GM12864 (cell line): ENCODE data around the gene IFNL4.

Experiments
- DNase-seq: peaks from one replicate; pipeline ENCODE4 v3.0.0-alpha.2; 2011; ENCODE audit warnings: low read depth
- H3K4me3 ChIP-seq: 2 replicates; pipeline ENCODE4 v1.5.1; 2011; ENCODE audit warnings: mild to moderate bottlenecking, low read depth, low read length, control low read depth
- TF ChIP-seq, protein P1 (sequence below): IDR thresholded peaks from 2 replicates; pipeline ENCODE4 v1.5.1; 2011; ENCODE audit warnings: low read depth, mild to moderate bottlenecking, moderate library complexity, low read length, control low read depth, inconsistent platforms; ENCODE audit errors: missing control alignments

IFNL4 gene

DNA sequence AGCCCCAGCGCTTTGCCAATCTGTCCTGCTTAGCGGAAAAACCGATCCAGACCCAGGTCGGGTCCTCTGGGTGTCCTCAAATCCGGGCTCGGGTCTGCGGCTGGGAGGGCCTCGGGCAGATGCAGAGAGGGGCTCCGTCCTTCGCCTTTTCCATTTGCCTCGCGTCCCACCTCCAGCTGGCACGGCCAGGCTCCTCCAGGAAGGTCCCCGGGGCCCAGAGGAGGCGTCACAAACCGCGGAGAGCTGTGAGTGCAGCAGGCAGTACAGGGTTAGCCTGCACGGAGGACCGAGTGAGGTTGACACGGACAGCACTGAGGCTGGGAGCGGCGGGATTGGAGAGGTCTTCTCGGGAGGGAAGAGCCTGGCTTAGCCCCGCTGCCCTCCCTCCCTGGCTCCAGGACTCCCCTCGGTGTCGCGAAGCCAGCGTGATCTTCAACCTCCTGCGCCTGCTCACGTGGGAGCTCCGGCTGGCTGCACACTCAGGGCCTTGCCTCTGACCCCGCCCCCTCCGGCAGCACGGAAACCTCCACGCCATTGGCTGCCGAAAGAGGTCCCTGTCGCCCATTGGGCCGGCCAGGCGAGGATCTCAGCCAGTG lies 16.8 kb upstream of the IFNL4 start:
- DNase-seq = no peak
- TF ChIP-seq, protein P1, sequence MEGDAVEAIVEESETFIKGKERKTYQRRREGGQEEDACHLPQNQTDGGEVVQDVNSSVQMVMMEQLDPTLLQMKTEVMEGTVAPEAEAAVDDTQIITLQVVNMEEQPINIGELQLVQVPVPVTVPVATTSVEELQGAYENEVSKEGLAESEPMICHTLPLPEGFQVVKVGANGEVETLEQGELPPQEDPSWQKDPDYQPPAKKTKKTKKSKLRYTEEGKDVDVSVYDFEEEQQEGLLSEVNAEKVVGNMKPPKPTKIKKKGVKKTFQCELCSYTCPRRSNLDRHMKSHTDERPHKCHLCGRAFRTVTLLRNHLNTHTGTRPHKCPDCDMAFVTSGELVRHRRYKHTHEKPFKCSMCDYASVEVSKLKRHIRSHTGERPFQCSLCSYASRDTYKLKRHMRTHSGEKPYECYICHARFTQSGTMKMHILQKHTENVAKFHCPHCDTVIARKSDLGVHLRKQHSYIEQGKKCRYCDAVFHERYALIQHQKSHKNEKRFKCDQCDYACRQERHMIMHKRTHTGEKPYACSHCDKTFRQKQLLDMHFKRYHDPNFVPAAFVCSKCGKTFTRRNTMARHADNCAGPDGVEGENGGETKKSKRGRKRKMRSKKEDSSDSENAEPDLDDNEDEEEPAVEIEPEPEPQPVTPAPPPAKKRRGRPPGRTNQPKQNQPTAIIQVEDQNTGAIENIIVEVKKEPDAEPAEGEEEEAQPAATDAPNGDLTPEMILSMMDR = no peak
- H3K4me3 ChIP-seq = no peak overlapping the region

DNA sequence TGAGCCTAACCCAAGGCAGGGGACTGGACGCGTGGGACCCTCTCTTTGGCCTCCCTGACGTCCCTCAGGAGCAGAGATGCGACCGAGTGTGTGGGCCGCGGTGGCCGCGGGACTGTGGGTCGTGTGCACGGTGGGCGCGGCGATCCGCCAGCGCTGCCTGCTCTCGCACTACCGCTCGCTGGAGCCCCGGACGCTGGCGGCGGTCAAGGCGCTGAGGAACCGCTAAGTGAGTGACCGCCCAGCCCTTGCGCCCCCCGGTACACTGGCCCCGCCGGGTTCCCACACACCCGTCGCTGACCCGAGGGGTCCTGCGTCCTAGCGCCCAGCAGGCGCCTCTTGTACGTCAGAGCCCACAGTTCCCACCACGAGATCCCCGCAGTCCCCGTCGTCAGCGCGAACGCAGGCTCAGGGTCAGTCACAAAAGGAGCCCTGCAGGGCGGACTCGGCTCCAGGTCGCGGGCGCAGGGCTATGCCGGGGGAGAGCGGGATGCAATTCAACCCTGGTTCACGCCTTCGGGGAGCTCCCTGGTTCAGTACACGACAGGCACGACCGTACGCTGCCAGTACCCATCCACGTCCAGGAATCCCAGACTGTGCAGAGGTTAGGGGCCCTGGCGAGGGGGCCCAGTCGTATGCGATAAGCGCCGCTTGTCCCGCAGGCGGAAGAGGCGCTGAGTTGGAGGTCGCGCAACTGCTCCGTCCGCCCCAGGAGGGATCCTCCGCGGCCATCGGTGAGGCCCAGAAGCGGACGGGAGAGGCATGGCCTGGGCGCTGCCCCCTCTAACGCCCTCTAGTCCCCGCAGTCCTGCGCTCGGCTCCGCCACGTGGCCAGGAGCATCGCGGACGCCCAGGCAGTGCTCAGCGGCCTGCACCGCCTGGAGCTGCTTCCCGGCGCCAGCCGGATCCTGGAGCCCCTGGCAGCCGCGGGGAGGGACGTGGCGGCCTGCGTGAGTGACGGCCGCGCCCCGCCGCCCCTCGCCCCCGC lies 15.9 kb upstream of the IFNL4 start:
- H3K4me3 ChIP-seq = no peak overlapping the region
- DNase-seq = no peak

DNA sequence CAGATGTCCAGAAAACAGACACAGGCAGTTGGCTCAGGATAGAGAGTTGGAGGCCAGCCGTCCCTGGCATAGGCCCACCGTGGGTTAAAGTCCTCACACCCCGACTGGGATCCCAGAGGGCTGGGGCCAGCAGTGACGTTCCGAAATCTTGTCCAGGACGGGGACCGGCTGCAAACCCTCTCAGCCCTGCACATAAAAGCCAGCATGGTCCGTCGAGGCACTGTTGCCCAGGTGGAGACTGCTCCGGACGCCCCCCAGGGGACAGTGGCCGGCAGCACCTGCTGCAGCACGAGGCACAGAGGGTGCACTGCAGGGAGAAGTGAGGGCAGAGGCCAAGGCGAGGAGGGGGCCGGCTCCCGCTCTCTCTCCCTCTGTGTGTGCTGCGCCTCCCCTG lies 15.3 kb upstream of the IFNL4 start:
- no peak overlapping the region for H3K4me3 ChIP-seq
- TF ChIP-seq, protein P1 = no peak
- no peak for DNase-seq

More for the DNA sequence above, 15.9 kb upstream of the IFNL4 start:
- TF ChIP-seq, protein P1 = no peak

DNA sequence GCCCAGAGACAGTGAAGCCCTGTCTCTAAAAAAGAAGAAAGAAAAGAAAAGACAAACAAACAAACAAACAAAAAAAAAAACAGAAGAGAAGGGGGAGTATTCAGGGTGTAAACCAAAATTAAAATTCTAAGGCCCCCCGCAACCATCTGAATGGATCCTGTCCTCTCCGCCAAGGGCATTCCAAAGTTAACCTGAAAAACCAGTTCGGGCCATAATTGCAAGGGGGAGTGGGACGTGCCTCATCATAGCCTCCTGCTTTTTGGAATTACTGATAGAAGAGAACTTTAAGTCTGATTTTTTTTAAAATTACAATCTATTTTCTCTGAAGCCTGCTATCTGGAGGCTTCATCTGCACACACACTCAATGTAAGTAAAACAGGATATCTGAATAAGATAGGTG lies 13.8 kb upstream of the IFNL4 start:
- DNase-seq = no peak
- TF ChIP-seq, protein P1 = no peak
- H3K4me3 ChIP-seq = no peak overlapping the region

DNA sequence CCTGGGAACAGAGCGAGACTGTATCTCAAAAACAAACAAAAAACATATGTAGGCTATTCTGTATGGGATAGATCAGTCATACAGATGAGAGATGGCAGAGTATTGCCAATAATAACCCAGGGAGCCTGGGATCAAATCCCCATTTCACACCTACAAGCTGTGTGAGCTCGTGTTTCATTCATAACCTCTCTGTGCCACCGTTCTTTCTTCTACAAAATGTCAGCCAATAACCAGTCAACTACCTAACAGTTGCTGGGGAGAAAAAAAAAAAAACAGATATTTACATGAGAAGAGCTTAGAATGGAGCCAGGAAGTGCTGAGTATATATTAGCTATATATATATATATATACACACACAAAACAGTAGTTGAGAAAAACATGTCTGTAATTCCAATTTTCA lies 13.0 kb upstream of the IFNL4 start:
- DNase-seq = no peak
- H3K4me3 ChIP-seq = no peak overlapping the region
- TF ChIP-seq, protein P1 = no peak

DNA sequence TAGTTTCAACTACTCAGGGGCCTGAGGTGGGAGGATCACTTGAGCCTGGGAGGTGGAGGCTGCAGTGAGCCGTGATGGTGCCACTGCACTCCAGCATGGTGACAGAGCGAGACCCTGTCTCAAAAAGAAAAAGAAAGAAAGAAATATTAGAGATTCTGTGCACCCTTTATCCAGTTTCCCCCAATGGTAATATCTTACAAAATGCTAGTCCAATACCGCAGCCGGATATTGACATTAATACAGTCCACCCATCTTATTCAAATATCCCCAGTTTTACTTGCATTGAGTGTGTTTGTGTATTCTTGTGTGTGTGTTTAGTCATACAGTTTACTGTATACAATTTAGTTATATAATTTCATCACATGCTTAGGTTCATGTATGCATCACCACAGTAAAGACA lies 8.6 kb upstream of the IFNL4 start:
- TF ChIP-seq, protein P1 = no peak
- DNase-seq = no peak
- no peak overlapping the region for H3K4me3 ChIP-seq
